Thyroid gland (tissue), 4 donors: ENCODE results near the gene PKP4.

Source experiments
- CTCF ChIP-seq, 6 experiments: fragments of 200-600 bp in 3 of 6; fragments of 450-650 bp in 3 of 6; sonication (generic) in 3 of 6; IDR thresholded peaks; one replicate each; pipeline ENCODE4 v1.5.1; 2016 to 2019; ENCODE audit warnings: antibody characterized with exemption in 6 of 6, mild to moderate bottlenecking in 2 of 6, inconsistent platforms in 1 of 6, moderate library complexity in 1 of 6
- POLR2A ChIP-seq, 2 donors: fragments of 450-650 bp; IDR thresholded peaks; one replicate each; pipeline ENCODE4 v1.6.1; 2017; ENCODE audit warnings: antibody characterized with exemption in 2 of 2, mild to moderate bottlenecking in 2 of 2, moderate library complexity in 1 of 2

DNA sequence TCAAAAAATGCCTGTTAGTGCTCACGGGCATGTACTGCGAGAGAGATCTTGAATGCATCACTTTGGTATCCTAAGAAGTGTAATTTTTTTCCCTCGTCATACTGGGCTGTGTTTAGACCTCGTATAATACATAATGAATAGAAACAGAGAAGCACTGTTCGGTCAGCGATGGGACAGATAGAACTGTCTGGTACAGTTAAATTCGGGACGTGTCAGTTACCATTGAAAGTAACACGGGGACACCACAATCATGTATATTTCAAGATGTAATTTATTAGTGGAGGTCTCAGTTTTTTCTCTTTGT lies 1.8 kb downstream of the PKP4 start:
- TF ChIP-seq CTCF (IDR thresholded peaks at IDR 0.05) (no peak), POLR2A (IDR thresholded peaks at IDR 0.05) (no peak)
